GM10847 (cell line): ENCODE results near the gene MAPKAP1.

Source experiments
- POLR2A ChIP-seq: IDR thresholded peaks from 2 replicates; pipeline ENCODE4 v1.6.1; 2011; ENCODE audit not compliant: insufficient read length; ENCODE audit errors: extremely low read depth

Gene MAPKAP1

GRCh38 chr9:125706651-125707471, at the start of gene MAPKAP1:
Gene MAPKAP1, minus strand, starts transcription at chr9:125707208. Its CDS starts 34,634 bp downstream, at chr9:125672574.
- peak; percentile 81 for TF ChIP-seq POLR2A

GRCh38 chr9:125756518-125756917, 49.5 kb upstream of the MAPKAP1 start:
- TF ChIP-seq POLR2A, result no peak

- no peak for TF ChIP-seq POLR2A
Observed at GRCh38 chr9:125755340-125755739, 48.3 kb upstream of the MAPKAP1 start.

- no peak for TF ChIP-seq POLR2A
Observed at GRCh38 chr9:125754096-125754495, 47.1 kb upstream of the MAPKAP1 start.

GRCh38 chr9:125752070-125752628, 45.1 kb upstream of the MAPKAP1 start:
- no peak for TF ChIP-seq POLR2A

- TF ChIP-seq POLR2A, result no peak
Observed at GRCh38 chr9:125750627-125751011, 43.6 kb upstream of the MAPKAP1 start.

GRCh38 chr9:125749951-125750626, 43.1 kb upstream of the MAPKAP1 start:
- TF ChIP-seq POLR2A, result no peak

GRCh38 chr9:125749287-125749935, 42.4 kb upstream of the MAPKAP1 start:
- no peak for TF ChIP-seq POLR2A

- no peak for TF ChIP-seq POLR2A
Observed at GRCh38 chr9:125748446-125749099, 41.6 kb upstream of the MAPKAP1 start.

GRCh38 chr9:125747765-125748445, 40.9 kb upstream of the MAPKAP1 start:
- TF ChIP-seq POLR2A, result no peak

- TF ChIP-seq POLR2A, result peak; percentile 23
Observed at GRCh38 chr9:125747053-125747764, 40.2 kb upstream of the MAPKAP1 start, which contains the start of gene PBX3. Gene PBX3, plus strand, starts transcription at chr9:125747373.

- TF ChIP-seq POLR2A, result no peak
Observed at GRCh38 chr9:125746774-125747052, 39.7 kb upstream of the MAPKAP1 start.

GRCh38 chr9:125746017-125746773, 39.2 kb upstream of the MAPKAP1 start:
- peak; percentile 83 for TF ChIP-seq POLR2A
